GM12873 (cell line): ENCODE data around the gene CAPRIN1.

Experiments
- CTCF ChIP-seq: IDR thresholded peaks from 2 replicates; pipeline ENCODE4 v1.5.1; 2012; ENCODE audit warnings: low read depth, mild to moderate bottlenecking, moderate library complexity, low read length, control low read depth; ENCODE audit not compliant: insufficient read depth; ENCODE audit errors: missing control alignments

Gene CAPRIN1

GRCh38 chr11:34021977-34022735 lies 29.4 kb upstream of the CAPRIN1 start:
- no peak for TF ChIP-seq CTCF

DNA sequence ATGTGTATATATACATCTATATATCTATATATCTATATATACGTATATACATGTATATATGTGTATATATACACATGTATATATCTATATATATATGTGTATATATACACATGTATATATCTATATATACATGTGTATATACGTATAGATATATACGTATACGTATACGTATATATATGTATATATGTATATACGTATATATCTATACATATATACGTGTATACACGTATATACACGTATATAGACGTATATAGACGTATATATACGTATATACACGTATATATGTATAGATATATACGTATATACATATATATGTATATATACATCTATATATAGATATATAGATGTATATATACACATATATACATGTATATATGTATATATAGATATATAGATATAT lies 25.1 kb upstream of the CAPRIN1 start:
- no peak for TF ChIP-seq CTCF

DNA sequence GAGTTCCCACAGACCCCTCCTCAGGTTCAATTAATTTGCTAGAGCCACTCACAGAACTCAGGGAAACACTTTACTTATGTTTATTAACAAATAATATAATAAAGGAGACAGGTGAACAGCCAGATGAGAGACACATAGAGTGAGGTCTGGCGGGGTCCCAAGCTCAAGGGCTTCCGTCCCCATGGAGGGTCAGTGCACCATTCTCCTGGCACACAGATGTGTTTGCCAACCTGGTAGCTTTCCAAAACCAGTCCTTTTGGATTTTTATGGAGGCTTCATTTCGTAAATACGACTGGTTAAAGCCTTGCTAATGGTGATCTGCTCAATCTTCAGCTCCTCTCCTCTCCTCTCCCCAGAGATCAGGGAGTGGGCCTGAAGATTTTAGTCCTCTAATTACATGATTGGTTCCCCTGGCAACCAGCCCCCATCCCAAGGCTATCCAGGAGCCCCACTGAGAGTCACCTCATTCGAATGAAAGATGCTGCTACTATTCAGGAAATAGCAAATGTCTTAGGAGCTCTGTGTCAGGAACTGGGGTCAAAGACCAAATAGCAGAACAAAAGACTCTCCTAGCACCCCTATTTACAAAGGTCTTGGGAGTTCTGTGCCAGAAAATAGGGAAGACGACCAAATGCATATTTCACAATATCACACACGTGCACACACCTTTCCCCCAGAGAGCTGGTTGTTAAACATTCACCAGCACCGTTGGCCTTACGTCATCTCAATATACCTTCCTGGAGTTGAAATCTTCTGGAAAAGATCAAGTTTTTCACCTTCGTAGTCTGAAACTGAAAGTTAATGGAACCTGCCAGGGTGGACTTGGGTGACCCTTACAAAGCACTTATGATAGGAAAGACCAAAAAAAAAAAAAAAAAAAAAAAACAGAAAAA lies 23.8 kb upstream of the CAPRIN1 start:
- no peak for TF ChIP-seq CTCF

GRCh38 chr11:34028425-34028824 lies 23.1 kb upstream of the CAPRIN1 start:
- TF ChIP-seq CTCF = no peak

DNA sequence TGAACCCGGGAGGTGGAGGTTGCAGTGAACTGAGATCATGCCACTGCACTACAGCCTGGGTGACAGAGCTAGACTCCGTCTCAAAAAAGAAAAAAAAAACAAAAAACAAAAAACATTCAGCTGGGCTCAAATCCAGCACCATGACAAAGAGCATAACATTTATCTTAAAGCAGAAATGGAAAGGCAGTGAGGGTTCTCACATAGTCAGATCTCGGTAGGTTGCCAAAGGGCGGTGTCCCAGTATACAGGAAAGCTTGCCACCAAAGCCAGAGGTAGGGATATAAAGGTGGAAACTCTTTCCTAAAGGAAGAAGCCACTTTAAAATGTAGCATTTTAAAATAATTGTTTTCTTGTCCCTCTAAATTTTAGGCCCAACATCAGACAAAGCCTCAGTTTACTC lies 22.4 kb upstream of the CAPRIN1 start:
- no peak for TF ChIP-seq CTCF

DNA sequence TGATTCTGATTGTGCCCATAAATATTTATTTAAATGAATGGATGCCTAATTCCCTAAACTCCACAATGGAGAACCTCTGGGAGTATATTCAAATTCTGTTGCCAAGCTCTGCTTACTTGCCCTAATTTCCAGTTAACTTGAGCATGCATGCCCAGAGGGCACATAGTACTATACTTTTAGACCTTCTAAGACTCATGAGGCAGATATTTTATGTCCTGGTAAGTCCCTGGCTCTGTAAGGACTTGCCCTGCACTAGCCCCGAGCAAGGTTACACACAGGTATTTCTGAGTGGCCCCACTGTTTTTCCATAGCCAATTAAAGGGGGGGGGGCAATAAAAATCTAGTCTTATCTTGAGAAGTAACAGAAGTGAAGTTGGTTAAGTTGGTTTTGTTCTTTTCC lies 21.1 kb upstream of the CAPRIN1 start:
- no peak for TF ChIP-seq CTCF

DNA sequence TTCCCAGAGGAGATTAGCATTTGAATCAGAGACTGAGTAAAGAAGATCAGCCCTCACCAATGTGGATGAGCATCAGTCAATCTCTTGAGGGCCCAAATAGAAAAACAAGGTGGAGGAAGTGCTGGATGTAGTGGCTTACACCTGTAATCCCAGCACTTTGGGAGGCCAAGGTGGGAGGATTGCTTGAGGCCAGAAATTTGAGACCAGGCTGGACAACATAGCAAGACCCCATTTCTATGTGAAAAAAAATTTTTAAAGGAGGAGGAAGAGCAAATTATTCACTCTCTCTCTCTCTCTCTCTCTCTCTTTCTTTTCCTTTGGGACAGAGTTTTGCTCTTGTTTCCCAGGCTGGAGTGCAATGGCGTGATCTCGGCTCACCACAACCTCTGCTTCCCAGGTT lies 18.1 kb upstream of the CAPRIN1 start:
- TF ChIP-seq CTCF = no peak
